ACHN (cell line): ENCODE results near the gene AMPH.

ENCODE experiments used
- DNase-seq: peaks from one replicate; pipeline ENCODE4 v3.0.0-alpha.2; 2015
- in situ Hi-C: cut with HindIII; loops from 2 replicates; pipeline ENCODE4 v1.10.0; 2017; ENCODE audit warnings: low sequenced_read_pairs, low pct_ligation_motif_present, low pct_unique_long_range_greater_than_20kb

The AMPH gene

DNA sequence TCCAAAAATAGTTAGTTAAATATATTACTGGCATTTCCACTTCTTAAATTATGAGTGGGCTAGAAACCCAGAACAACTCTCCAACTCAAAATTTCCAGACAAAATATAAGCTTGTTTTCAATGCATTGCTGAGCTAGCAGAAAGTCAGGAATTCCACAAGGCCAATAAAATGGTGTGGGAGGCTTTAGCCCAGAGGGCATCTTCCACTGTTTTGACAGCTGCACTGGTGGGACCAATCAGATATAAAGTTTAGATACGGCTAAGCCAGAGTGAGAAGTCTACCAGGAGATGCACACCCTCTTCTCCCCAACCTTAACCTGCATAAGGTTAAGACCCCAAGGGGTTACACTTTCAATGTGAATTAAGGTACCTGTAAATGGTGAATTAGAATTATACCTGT, 76.6 kb downstream of the AMPH start:
- no peak for DNase-seq
- in situ Hi-C loops: no loop called here

DNA sequence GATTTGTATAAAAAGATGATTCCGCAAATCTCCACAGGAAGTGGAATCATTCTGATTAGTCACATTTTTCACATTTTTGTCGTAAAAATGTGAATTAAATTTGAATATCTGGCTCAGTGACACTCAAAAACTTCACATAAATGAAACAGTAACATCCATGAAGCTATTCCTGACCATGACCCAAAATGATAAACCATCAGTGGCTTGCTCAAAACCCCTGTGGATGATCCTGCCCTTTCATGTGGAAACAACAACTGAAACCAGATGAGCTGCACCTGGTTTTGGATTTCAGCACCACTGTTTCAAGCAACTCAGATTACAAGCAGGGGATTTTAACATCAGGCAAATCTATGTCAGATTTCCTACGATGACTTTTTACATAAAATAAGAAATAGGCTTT, 80.3 kb downstream of the AMPH start:
- DNase-seq: no peak
- in situ Hi-C loops: no loop called here

- in situ Hi-C loops: no loop called here
- DNase-seq: no peak
These were observed 82.6 kb downstream of the AMPH start for GRCh38 chr7:38548605-38549004.

DNA sequence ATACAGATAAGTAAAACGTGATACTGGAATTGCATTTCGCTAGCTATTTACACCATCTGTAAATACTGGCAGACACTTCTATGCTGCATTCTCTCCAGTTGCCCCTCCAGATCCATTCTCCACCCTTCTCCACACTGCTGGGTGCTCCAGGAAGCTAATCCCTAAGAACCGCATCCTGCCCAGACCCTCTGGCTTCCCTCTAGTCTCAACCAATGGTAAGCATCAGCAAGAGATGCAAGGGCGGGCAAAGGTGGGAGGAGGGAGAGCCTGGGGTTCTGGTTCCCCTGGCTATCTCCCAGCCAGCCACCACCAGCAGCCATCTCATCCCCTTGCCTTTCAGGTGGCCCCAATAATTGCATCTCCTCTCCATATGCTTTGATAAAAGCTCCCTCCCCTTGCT, 84.4 kb downstream of the AMPH start:
- no peak for DNase-seq
- in situ Hi-C loops: no loop called here

DNA sequence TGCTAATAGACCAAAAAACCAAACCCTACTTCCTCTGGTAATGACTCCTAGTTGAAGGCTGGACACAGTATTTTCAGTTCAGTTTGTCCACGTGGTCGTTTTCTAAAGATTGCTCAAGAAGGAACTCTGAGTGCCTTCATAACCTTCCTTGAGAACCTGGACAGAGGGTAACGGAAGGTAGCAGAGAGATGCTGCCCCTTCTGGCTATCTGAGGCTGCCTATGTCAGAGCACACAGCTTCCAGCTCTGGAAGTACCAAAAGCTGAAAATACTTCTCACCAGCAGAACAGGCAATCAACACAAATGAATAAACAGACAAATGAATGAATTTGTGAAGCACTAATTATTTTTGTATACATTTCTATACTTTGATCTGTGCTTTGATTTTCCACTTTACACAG, 85.2 kb downstream of the AMPH start:
- in situ Hi-C loops: no loop called here
- no peak for DNase-seq

- no peak for DNase-seq
- in situ Hi-C loops: no loop called here
These were observed 89.0 kb downstream of the AMPH start for GRCh38 chr7:38542156-38542555.

DNA sequence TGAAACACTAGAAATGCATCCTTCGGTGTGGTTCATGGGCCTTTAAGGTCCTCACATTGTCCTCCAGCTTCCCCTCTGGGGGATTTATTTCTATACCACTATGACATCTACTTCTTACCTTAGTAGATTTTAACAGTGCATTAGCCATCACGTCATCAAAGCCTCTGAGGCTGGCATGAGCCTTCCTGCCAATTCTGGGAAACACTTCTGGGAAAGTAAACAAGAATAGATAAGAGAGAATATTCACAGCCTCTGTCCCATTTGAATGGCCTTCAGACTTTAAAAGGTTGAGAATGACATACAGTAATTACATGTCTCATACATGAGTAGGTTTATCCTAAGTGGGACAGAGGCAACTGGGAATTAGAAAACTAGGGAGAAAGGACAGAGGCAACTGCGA, 89.7 kb downstream of the AMPH start:
- in situ Hi-C loops: no loop called here
- DNase-seq: no peak

- in situ Hi-C loops: no loop called here
- DNase-seq: no peak
These were observed 91.6 kb downstream of the AMPH start for GRCh38 chr7:38539477-38540081.

GRCh38 chr7:38535073-38535472, 96.1 kb downstream of the AMPH start:
- no peak for DNase-seq
- in situ Hi-C loops: no loop called here

DNA sequence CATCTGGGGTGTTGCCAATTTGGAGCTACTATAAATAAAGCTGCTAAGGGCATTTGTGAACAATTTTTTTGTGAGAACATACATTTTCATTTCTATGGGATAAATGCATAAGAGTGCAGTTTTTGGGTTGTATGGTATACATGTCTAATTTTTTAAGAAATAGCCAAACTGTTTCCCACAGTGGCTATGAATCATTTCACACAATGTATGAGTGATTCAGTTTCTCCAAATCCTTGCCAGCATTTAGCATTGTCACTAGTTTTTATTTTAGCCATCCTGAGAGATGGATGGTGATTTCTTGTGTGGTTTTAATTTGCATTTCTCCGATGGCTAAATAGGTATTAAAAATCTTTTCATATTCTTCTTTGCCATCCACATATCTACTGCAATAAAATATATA, 105.3 kb downstream of the AMPH start:
- DNase-seq: no peak
- in situ Hi-C loops: no loop called here

GRCh38 chr7:38524786-38525185, 106.4 kb downstream of the AMPH start:
- no peak for DNase-seq
- in situ Hi-C loops: no loop called here

GRCh38 chr7:38520741-38521140, 110.4 kb downstream of the AMPH start:
- no peak for DNase-seq
- in situ Hi-C loops: no loop called here

DNA sequence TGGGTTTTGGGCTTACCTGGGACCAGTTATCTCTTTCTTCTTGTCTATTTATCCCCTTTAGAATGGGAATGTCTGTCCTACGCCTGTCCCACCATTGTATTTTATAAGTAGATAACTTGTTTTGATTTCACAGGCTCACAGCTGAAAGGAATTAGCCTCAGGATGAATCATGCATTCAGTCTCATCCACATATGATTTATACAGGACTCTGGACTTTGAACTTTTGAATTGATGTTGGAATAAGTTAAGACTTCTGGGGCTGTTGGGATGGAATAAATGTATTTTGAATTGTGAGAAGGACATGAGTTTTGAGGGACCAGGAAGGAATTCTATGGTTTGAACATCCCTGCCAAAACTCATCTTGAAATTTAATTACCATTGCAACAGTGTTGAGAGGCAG, 112.6 kb downstream of the AMPH start:
- DNase-seq: no peak
- in situ Hi-C loops: no loop called here

DNA sequence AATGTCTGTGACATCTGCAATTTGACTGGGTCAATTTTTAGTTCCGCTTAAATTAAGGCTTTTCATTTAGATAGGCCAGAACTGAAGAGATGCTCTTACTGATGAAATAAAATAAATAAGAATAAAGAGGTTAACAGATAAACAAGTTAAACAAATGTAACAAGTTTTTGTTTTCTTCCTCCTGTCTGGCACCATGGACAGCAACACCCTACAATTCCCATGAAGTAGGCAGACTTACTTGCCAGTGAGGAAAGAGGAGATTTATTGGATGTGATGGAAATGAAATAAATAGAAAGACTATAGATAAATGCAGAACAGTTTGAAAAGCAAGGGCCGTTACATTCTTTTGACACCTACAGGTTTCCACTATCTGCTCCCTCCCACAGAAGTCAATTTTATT, 118.5 kb downstream of the AMPH start:
- no peak for DNase-seq
- in situ Hi-C loops: no loop called here

GRCh38 chr7:38512291-38512690, 118.9 kb downstream of the AMPH start:
- DNase-seq: no peak
- in situ Hi-C loops: no loop called here

GRCh38 chr7:38507384-38507783, 123.8 kb downstream of the AMPH start:
- DNase-seq: no peak
- in situ Hi-C loops: no loop called here

GRCh38 chr7:38506756-38507155, 124.4 kb downstream of the AMPH start:
- no peak for DNase-seq
- in situ Hi-C loops: no loop called here

DNA sequence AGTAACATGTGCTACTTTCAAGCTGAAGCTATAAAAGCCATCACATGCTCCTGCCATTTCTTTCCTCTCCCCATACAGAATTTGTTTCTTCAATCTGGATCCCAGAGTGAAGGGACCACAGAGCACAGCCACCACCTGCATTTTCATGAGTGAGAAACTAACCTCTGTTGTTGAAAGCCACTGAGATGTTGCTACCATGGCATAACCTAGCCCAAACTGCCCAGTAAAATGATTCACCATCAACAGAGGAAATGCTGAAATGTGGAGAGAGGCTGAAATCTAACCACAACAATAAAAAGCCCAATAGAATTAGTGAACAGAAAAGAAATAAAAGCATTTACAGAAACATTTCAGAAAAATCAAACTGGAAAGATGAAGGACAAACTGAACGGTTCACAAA, 125.2 kb downstream of the AMPH start:
- in situ Hi-C loops: no loop called here
- no peak for DNase-seq

- DNase-seq: no peak
- in situ Hi-C loops: no loop called here
These were observed 126.5 kb downstream of the AMPH start for GRCh38 chr7:38504684-38505083.

GRCh38 chr7:38502848-38503247, 128.3 kb downstream of the AMPH start:
- in situ Hi-C loops: no loop called here
- DNase-seq: no peak

GRCh38 chr7:38502289-38502688, 128.9 kb downstream of the AMPH start:
- no peak for DNase-seq
- in situ Hi-C loops: no loop called here
